Lower lobe of right lung (tissue), 2 donors: ENCODE results near the gene MAL. TPM values are rescaled to one million over a fixed set of nuclear protein-coding genes. Genes with fewer than 3 reads are reported as not detected.

ENCODE experiments used
- ATAC-seq, 2 donors: fragments of 200-7000 bp; cut with Tn5 transposase; one replicate each; pipeline ENCODE4 v1.9.1; 2020 to 2022; ENCODE audit warnings: mild to moderate bottlenecking in 2 of 2, moderate library complexity in 2 of 2
- DNase-seq: peaks from one replicate; pipeline ENCODE4 v3.0.0-alpha.2; 2020
- H3K27ac ChIP-seq: fragments of 200-600 bp; one replicate; pipeline ENCODE4 v1.8.0; 2022
- H3K27me3 ChIP-seq: fragments of 200-600 bp; one replicate; pipeline ENCODE4 v1.8.0; 2022; ENCODE audit warnings: low read depth
- H3K36me3 ChIP-seq: fragments of 200-600 bp; one replicate; pipeline ENCODE4 v1.8.0; 2022; ENCODE audit warnings: mild to moderate bottlenecking
- H3K4me1 ChIP-seq: fragments of 200-600 bp; one replicate; pipeline ENCODE4 v1.8.0; 2022
- H3K4me3 ChIP-seq: fragments of 200-600 bp; one replicate; pipeline ENCODE4 v1.8.0; 2022; ENCODE audit warnings: mild to moderate bottlenecking
- H3K9me3 ChIP-seq: fragments of 200-600 bp; one replicate; pipeline ENCODE4 v1.8.0; 2022
- CTCF ChIP-seq: fragments of 200-600 bp; IDR thresholded peaks from one replicate; pipeline ENCODE4 v1.8.0; 2022; ENCODE audit warnings: antibody characterized with exemption, mild to moderate bottlenecking
- intact Hi-C: fragments of 100-400 bp; cut with DNase I; formaldehyde crosslinking; loops from one replicate; pipeline ENCODE4 v1.11.0; 2022
- total RNA-seq: library from RNA; stranded (reverse); fragmentation: NEBNext Ultra II Directional; extraction: Animal tissue kit (Norgen Biotek cat#: 25700); gene quantifications from one replicate; pipeline ENCODE4 v1.2.1, GENCODE V29; 2021
- donor health status: DM: no; HTN: yes; CAD: no; lungs with severe emphysema.

The MAL gene
- total RNA-seq, 1 donor from 2014 or later, result 13.4 TPM

- Histone ChIP-seq H3K27ac (no peak overlapping the region), H3K4me1 (peaks cover 33% of the 10 kb centered on the region), H3K4me3 (no peak overlapping the region), H3K27me3 (peaks cover 21% of the 10 kb centered on the region), H3K9me3 (no peaks in the 10 kb centered on the region), H3K36me3 (no peaks in the 10 kb centered on the region)
- intact Hi-C loops, result no loop called here
- ATAC-seq (no peak), DNase-seq (no peak)
- no peak for TF ChIP-seq CTCF
Observed at GRCh38 chr2:95073856-95074662, 48.6 kb downstream of the MAL start.

DNA sequence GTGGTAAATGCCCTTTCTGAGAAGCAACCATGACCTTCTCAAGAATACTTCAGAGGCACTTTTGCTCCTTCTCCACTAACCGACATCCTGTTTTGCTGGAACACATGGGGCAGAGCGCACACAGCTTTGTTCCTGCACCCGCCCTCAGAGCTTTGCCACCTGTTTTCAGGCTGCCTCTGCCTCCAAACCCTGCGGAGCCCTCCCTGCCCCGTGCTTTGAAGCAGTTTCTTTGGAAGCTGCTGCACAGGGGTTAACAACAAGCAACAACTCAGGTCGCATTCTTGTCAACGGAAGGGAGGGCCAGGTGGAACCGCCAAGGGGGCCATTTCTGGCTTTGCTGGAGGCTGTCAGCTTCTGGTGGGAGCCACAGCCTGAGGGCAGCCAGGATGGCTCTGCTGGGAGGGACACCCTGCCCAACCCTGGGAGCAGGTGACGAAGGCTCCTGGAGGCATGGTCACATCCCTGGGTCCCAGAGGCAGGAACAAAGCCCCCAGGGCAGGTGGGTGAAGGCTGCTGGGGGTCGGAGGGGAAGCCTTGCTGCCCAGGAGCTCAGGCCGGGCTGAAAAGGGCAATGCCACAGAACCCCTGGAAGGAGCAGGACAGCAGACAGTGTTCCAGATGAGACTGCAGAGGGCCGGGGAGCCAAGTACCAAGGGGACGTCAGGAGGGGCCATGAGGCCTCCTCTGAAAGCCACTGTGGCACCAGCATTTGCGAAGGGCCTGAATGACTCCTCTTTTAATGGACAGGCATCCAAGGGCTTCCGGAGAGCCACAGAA is 49.3 kb downstream of the MAL start:
- H3K9me3 ChIP-seq, result no peaks in the 10 kb centered on the region
- H3K4me1 ChIP-seq, result peaks cover 37% of the 10 kb centered on the region
- peaks cover 21% of the 10 kb centered on the region for H3K27me3 ChIP-seq
- no peak overlapping the region for H3K4me3 ChIP-seq
- H3K27ac ChIP-seq, result peak overlapping the region; percentile 11
- TF ChIP-seq CTCF, result no peak
- DNase-seq (no peak), ATAC-seq (peak; percentile 7 to 15)
- H3K36me3 ChIP-seq, result no peaks in the 10 kb centered on the region
- intact Hi-C loops, result loop anchor here (5.0 kb wide), 1 partner anchor 53 kb away; no protein-coding TSS in a partner anchor

GRCh38 chr2:95075440-95076132 is 50.1 kb downstream of the MAL start:
- intact Hi-C loops, result loop anchor here (5.0 kb wide), 1 partner anchor 53 kb away; no protein-coding TSS in a partner anchor
- Histone ChIP-seq H3K4me1 (peaks cover 37% of the 10 kb centered on the region), H3K36me3 (no peaks in the 10 kb centered on the region), H3K9me3 (no peaks in the 10 kb centered on the region), H3K27ac (peak overlapping the region; percentile 11), H3K4me3 (no peak overlapping the region), H3K27me3 (peaks cover 21% of the 10 kb centered on the region)
- ATAC-seq, result no peak
- TF ChIP-seq CTCF, result no peak
- DNase-seq, result no peak

- no peak overlapping the region for H3K27ac ChIP-seq
- H3K9me3 ChIP-seq, result no peaks in the 10 kb centered on the region
- TF ChIP-seq CTCF, result peak; percentile 86
- H3K27me3 ChIP-seq, result peaks cover 21% of the 10 kb centered on the region
- ATAC-seq (peak; percentile 92 to 95), DNase-seq (peak; percentile 93)
- intact Hi-C loops, result loop anchor here (5.0 kb wide), 1 partner anchor 55 kb away; no protein-coding TSS in a partner anchor
- H3K4me3 ChIP-seq, result peak overlapping the region; percentile 55
- no peaks in the 10 kb centered on the region for H3K36me3 ChIP-seq
- H3K4me1 ChIP-seq, result peaks cover 37% of the 10 kb centered on the region
Observed at GRCh38 chr2:95076705-95077529, 51.4 kb downstream of the MAL start.

DNA sequence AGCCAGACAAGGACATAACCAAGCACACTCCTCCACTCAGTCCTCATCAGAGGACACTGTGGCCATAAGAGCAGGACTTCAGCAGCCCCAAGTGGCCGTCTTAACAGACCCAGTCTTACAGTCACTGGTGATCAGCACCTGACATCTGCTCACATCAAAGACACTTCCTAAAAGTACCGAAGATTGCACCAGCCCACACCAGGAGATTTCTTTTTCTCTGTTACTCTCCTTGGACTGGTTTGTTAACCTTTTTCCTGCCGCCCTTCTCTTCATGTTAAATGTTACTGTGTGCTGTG is 52.0 kb downstream of the MAL start:
- Histone ChIP-seq H3K4me1 (peaks cover 37% of the 10 kb centered on the region), H3K9me3 (no peaks in the 10 kb centered on the region), H3K27ac (no peak overlapping the region), H3K36me3 (no peaks in the 10 kb centered on the region), H3K4me3 (no peak overlapping the region), H3K27me3 (peaks cover 21% of the 10 kb centered on the region)
- no peak for TF ChIP-seq CTCF
- intact Hi-C loops, result loop anchor here (5.0 kb wide), 1 partner anchor 55 kb away; no protein-coding TSS in a partner anchor
- no peak for DNase-seq
- peak in 1 of 2 donors; percentile 3 for ATAC-seq
